ENCODE measurements around the gene MOCS3. TPM values are rescaled to one million over a fixed set of nuclear protein-coding genes. Genes with fewer than 3 reads are reported as not detected.

Gene MOCS3
- total RNA-seq, 1 experiment from 2014 or later, result 5.8 TPM

DNA sequence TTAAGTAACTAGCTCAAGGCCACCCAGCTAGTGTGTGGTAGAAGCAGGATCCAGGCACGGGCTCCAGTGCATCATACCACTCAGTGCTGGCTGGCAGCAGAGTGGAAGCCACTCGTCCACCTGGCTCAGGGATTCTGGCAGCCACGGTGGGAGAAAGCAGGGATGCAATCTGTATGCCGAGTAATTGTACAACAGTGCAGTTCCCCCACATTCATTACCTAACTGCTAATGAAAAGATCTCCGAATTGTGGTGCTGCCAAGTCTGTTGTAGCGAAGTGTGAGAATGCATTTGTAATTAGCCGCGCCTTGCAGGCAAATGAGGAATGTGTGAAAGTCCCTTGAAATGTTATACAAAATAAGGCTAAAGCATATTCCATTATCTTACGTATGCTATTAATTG lies 35.3 kb downstream of the MOCS3 start:
- POLR2A ChIA-PET, result no interaction called here

GRCh38 chr20:50995506-50995905 lies 36.9 kb downstream of the MOCS3 start:
- TF ChIP-seq POLR2AphosphoS5 (IDR thresholded peaks at IDR 0.05; ENCODE audit: low read depth, low read length), result no peak
- TF ChIP-seq SIN3A (IDR thresholded peaks at IDR 0.05; ENCODE audit: borderline replicate concordance, insufficient read depth, low read depth, low read length), result no peak
- TF ChIP-seq, protein P1, sequence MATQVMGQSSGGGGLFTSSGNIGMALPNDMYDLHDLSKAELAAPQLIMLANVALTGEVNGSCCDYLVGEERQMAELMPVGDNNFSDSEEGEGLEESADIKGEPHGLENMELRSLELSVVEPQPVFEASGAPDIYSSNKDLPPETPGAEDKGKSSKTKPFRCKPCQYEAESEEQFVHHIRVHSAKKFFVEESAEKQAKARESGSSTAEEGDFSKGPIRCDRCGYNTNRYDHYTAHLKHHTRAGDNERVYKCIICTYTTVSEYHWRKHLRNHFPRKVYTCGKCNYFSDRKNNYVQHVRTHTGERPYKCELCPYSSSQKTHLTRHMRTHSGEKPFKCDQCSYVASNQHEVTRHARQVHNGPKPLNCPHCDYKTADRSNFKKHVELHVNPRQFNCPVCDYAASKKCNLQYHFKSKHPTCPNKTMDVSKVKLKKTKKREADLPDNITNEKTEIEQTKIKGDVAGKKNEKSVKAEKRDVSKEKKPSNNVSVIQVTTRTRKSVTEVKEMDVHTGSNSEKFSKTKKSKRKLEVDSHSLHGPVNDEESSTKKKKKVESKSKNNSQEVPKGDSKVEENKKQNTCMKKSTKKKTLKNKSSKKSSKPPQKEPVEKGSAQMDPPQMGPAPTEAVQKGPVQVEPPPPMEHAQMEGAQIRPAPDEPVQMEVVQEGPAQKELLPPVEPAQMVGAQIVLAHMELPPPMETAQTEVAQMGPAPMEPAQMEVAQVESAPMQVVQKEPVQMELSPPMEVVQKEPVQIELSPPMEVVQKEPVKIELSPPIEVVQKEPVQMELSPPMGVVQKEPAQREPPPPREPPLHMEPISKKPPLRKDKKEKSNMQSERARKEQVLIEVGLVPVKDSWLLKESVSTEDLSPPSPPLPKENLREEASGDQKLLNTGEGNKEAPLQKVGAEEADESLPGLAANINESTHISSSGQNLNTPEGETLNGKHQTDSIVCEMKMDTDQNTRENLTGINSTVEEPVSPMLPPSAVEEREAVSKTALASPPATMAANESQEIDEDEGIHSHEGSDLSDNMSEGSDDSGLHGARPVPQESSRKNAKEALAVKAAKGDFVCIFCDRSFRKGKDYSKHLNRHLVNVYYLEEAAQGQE (IDR thresholded peaks at IDR 0.05; ENCODE audit: insufficient read depth in 1 of 2, low read depth in 2 of 2, low read length in 1 of 2), result no peak
- TF ChIP-seq TCF7L2 (IDR thresholded peaks at IDR 0.05; ENCODE audit: low read depth, low read length), result no peak
- TF ChIP-seq, protein P2, sequence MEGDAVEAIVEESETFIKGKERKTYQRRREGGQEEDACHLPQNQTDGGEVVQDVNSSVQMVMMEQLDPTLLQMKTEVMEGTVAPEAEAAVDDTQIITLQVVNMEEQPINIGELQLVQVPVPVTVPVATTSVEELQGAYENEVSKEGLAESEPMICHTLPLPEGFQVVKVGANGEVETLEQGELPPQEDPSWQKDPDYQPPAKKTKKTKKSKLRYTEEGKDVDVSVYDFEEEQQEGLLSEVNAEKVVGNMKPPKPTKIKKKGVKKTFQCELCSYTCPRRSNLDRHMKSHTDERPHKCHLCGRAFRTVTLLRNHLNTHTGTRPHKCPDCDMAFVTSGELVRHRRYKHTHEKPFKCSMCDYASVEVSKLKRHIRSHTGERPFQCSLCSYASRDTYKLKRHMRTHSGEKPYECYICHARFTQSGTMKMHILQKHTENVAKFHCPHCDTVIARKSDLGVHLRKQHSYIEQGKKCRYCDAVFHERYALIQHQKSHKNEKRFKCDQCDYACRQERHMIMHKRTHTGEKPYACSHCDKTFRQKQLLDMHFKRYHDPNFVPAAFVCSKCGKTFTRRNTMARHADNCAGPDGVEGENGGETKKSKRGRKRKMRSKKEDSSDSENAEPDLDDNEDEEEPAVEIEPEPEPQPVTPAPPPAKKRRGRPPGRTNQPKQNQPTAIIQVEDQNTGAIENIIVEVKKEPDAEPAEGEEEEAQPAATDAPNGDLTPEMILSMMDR (IDR thresholded peaks at IDR 0.05), result no peak
- intact Hi-C loops (cut with micrococcal nuclease; ENCODE audit: unreplicated experiment), result no loop called here
- in situ Hi-C loops (cut with HindIII; ENCODE audit: low pct_unique_long_range_greater_than_20kb, low sequenced_read_pairs), result no loop called here
- ChIA-PET POLR2A (no interaction called here), CTCF (interaction anchor here (0.7 kb wide), 2 partner anchors 241 to 253 kb away, joined by 6 to 9 read pairs; no protein-coding TSS in a partner anchor)
- no peak overlapping the region for H3K4me3 ChIP-seq (ENCODE audit: low read depth in 2 of 2, low read length in 2 of 2)
- ATAC-seq, result no peak
- H3K9me3 ChIP-seq (ENCODE audit: control insufficient read depth, insufficient read depth, low read depth, low read length), result no peaks in the 10 kb centered on the region
- no TSS peak for BruUV-seq (replicated peaks)
- H3K4me1 ChIP-seq (ENCODE audit: control insufficient read depth, insufficient read depth, low read length), result no peaks in the 10 kb centered on the region
- DNase-seq (ENCODE audit: low read depth, low spot score), result no peak
- no peak overlapping the region for H3K27ac ChIP-seq (ENCODE audit: low read length)
- H3K36me3 ChIP-seq (ENCODE audit: control insufficient read depth, insufficient read depth, low read length), result no peaks in the 10 kb centered on the region
- H3K27me3 ChIP-seq (ENCODE audit: control insufficient read depth, insufficient read depth, low read length), result peaks cover 6% of the 10 kb centered on the region; the same call in 1 of the 2 replicates

More for the DNA sequence above, 35.3 kb downstream of the MOCS3 start:
- in situ Hi-C loops (cut with HindIII; ENCODE audit: low pct_unique_long_range_greater_than_20kb, low sequenced_read_pairs) (no loop called here), intact Hi-C loops (cut with micrococcal nuclease; ENCODE audit: unreplicated experiment) (no loop called here)
- H3K4me1 ChIP-seq (ENCODE audit: control insufficient read depth, insufficient read depth, low read length), result no peaks in the 10 kb centered on the region
- H3K27me3 ChIP-seq (ENCODE audit: control insufficient read depth, insufficient read depth, low read length), result peaks cover 6% of the 10 kb centered on the region; the same call in 1 of the 2 replicates
- no peak overlapping the region for H3K27ac ChIP-seq (ENCODE audit: low read length)
- H3K4me3 ChIP-seq (ENCODE audit: low read depth in 2 of 2, low read length in 2 of 2), result no peak overlapping the region
- ATAC-seq, result no peak
- CTCF ChIA-PET, result interaction anchor here (1.2 kb wide), 1 partner anchor 13 kb away, joined by 3 read pairs; no protein-coding TSS in a partner anchor
- H3K36me3 ChIP-seq (ENCODE audit: control insufficient read depth, insufficient read depth, low read length), result no peaks in the 10 kb centered on the region
- H3K9me3 ChIP-seq (ENCODE audit: control insufficient read depth, insufficient read depth, low read depth, low read length), result no peaks in the 10 kb centered on the region
- DNase-seq (ENCODE audit: low read depth, low spot score), result no peak
- no TSS peak for BruUV-seq (replicated peaks)
- TF ChIP-seq, protein P2 (IDR thresholded peaks at IDR 0.05), result no peak
- no peak for TF ChIP-seq POLR2AphosphoS5 (IDR thresholded peaks at IDR 0.05; ENCODE audit: low read depth, low read length)
- no peak for TF ChIP-seq SIN3A (IDR thresholded peaks at IDR 0.05; ENCODE audit: borderline replicate concordance, insufficient read depth, low read depth, low read length)
- TF ChIP-seq TCF7L2 (IDR thresholded peaks at IDR 0.05; ENCODE audit: low read depth, low read length), result no peak
- TF ChIP-seq, protein P1 (IDR thresholded peaks at IDR 0.05; ENCODE audit: insufficient read depth in 1 of 2, low read depth in 2 of 2, low read length in 1 of 2), result no peak

Measured in Panc1 (cell line).